Keratinocyte (primary cell): ENCODE data around the gene SLC35B2. TPM values are rescaled to one million over a fixed set of nuclear protein-coding genes. Genes with fewer than 3 reads are reported as not detected.

ENCODE experiments used
- DNase-seq: peaks from one replicate; pipeline ENCODE4 v3.0.0-alpha.2; 2011; ENCODE audit warnings: low read depth, missing footprints, low spot score
- FAIRE-seq: peaks from 2 replicates; lab custom pipeline; 2011; peaks lifted over from hg19 to GRCh38; lab: Jason Lieb, UNC
- H2AFZ ChIP-seq: 2 replicates; pipeline ENCODE4 v1.6.0; 2012; ENCODE audit warnings: low read length, control low read depth, inconsistent platforms; ENCODE audit not compliant: control insufficient read depth
- H3K27ac ChIP-seq: 2 replicates; pipeline ENCODE4 v1.5.1; 2011; ENCODE audit warnings: low read length; ENCODE audit not compliant: control insufficient read depth, insufficient read depth
- H3K27me3 ChIP-seq: 3 replicates; pipeline ENCODE4 v1.6.0; 2011; ENCODE audit warnings: low read length; ENCODE audit not compliant: control insufficient read depth, insufficient read depth; ENCODE audit errors: extremely low read depth
- H3K36me3 ChIP-seq, 2 experiments: 2 replicates in 1 of 2; 3 replicates in 1 of 2; pipeline ENCODE4 v1.5.1; 2011; ENCODE audit warnings: low read length in 2 of 2, mild to moderate bottlenecking in 1 of 2; ENCODE audit not compliant: control insufficient read depth in 2 of 2, insufficient read depth in 2 of 2; ENCODE audit errors: extremely low read depth in 1 of 2
- H3K4me1 ChIP-seq: 3 replicates; pipeline ENCODE4 v1.5.1; 2011; ENCODE audit warnings: low read length; ENCODE audit not compliant: control insufficient read depth, insufficient read depth; ENCODE audit errors: extremely low read depth
- H3K4me2 ChIP-seq: 3 replicates; pipeline ENCODE4 v1.6.0; 2011; ENCODE audit warnings: low read depth, low read length; ENCODE audit not compliant: control insufficient read depth, insufficient read depth; ENCODE audit errors: extremely low read depth
- H3K4me3 ChIP-seq, 3 experiments: fragments of 200-600 bp in 1 of 3; sonication (generic) in 1 of 3; 2 replicates in 2 of 3; 3 replicates in 1 of 3; pipeline ENCODE4 v1.5.1; 2011 to 2016; ENCODE audit warnings: low read length in 3 of 3, mild to moderate bottlenecking in 3 of 3, control low read depth in 2 of 3, inconsistent platforms in 1 of 3, low read depth in 1 of 3, mixed read lengths in 1 of 3, mixed run types in 1 of 3, moderate library complexity in 1 of 3; ENCODE audit not compliant: control insufficient read depth in 2 of 3, insufficient read depth in 2 of 3; ENCODE audit errors: extremely low read depth in 1 of 3
- H3K79me2 ChIP-seq: 2 replicates; pipeline ENCODE4 v1.6.0; 2012; ENCODE audit warnings: low read length; ENCODE audit not compliant: control insufficient read depth, insufficient read depth
- H3K9ac ChIP-seq: 3 replicates; pipeline ENCODE4 v1.6.0; 2011; ENCODE audit warnings: low read length; ENCODE audit not compliant: control insufficient read depth, insufficient read depth; ENCODE audit errors: extremely low read depth
- H3K9me1 ChIP-seq: 3 replicates; pipeline ENCODE4 v1.6.0; 2011; ENCODE audit warnings: low read length; ENCODE audit not compliant: control insufficient read depth, insufficient read depth; ENCODE audit errors: extremely low read depth
- H3K9me3 ChIP-seq: 2 replicates; pipeline ENCODE4 v1.5.1; 2012; ENCODE audit warnings: low read depth, low read length; ENCODE audit not compliant: control insufficient read depth
- H4K20me1 ChIP-seq: 3 replicates; pipeline ENCODE4 v1.6.0; 2011; ENCODE audit warnings: low read length; ENCODE audit not compliant: control insufficient read depth, insufficient read depth; ENCODE audit errors: extremely low read depth
- EZH2 ChIP-seq: IDR thresholded peaks from one replicate; pipeline ENCODE4 v1.6.1; 2012; ENCODE audit warnings: inconsistent platforms, mild to moderate bottlenecking, low read length, moderate library complexity
- dilution Hi-C: fragments of 300-500 bp; cut with MboI; formaldehyde crosslinking; loops from one replicate; pipeline ENCODE4 v1.7.0; 2020; ENCODE audit warnings: low sequenced_read_pairs; ENCODE audit not compliant: extremely low pct_ligation_motif_present
- polyA plus RNA-seq, 5 experiments: library from polyadenylated mRNA; depleted of rRNA in 3 of 5; stranded (reverse) in 3 of 5; stranded (forward) in 1 of 5; unstranded in 1 of 5; fragments of >200 nt; gene quantifications; 1 replicate in 1 of 5; 2 replicates in 3 of 5; 3 replicates in 1 of 5; pipeline versions ENCODE4 v1.2.1 to v1.2.3, GENCODE V29; 2011 to 2012; ENCODE audit warnings: missing spikeins in 2 of 5, low read depth in 1 of 5, low replicate concordance in 1 of 5
- TF ChIP-seq, protein P1 (sequence below), 3 experiments: IDR thresholded peaks in 1 of 3; conservative IDR thresholded peaks in 1 of 3; optimal IDR thresholded peaks in 1 of 3; 2 replicates in 2 of 3; 3 replicates in 1 of 3; pipeline versions ENCODE3 to v1.5.1; 2011; ENCODE audit warnings: low read length in 3 of 3, mild to moderate bottlenecking in 3 of 3, moderate library complexity in 2 of 3, control low read depth in 1 of 3, inconsistent platforms in 1 of 3; ENCODE audit not compliant: insufficient read depth in 2 of 3; ENCODE audit errors: extremely low read depth in 1 of 3

The SLC35B2 gene
- polyA plus RNA-seq, 1 donor (not counting 4 experiments of a cell fraction or from before 2014, with no cell fraction given): 69.9 TPM

- dilution Hi-C loops: no loop called here
- no peaks in the 10 kb centered on the region for H3K9me3 ChIP-seq
- H3K4me2 ChIP-seq: no peak overlapping the region
- H3K9ac ChIP-seq: no peak overlapping the region
- H3K9me1 ChIP-seq: no peaks in the 10 kb centered on the region
- H3K79me2 ChIP-seq: peaks cover 7% of the 10 kb centered on the region
- peaks cover 3% of the 10 kb centered on the region for H4K20me1 ChIP-seq
- no peaks in the 10 kb centered on the region for H3K36me3 ChIP-seq
- H3K4me1 ChIP-seq: peaks cover 11% of the 10 kb centered on the region
- TF ChIP-seq EZH2: no peak
- TF ChIP-seq, protein P1, sequence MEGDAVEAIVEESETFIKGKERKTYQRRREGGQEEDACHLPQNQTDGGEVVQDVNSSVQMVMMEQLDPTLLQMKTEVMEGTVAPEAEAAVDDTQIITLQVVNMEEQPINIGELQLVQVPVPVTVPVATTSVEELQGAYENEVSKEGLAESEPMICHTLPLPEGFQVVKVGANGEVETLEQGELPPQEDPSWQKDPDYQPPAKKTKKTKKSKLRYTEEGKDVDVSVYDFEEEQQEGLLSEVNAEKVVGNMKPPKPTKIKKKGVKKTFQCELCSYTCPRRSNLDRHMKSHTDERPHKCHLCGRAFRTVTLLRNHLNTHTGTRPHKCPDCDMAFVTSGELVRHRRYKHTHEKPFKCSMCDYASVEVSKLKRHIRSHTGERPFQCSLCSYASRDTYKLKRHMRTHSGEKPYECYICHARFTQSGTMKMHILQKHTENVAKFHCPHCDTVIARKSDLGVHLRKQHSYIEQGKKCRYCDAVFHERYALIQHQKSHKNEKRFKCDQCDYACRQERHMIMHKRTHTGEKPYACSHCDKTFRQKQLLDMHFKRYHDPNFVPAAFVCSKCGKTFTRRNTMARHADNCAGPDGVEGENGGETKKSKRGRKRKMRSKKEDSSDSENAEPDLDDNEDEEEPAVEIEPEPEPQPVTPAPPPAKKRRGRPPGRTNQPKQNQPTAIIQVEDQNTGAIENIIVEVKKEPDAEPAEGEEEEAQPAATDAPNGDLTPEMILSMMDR (optimal IDR thresholded peaks at IDR 0.05 in 1 of 3, IDR thresholded peaks at IDR 0.05 in 1 of 3, conservative IDR thresholded peaks at IDR 0.05 in 1 of 3; ENCODE audit: extremely low read depth in 1 of 3, insufficient read depth in 2 of 3, low read length in 3 of 3): no peak
- H3K27me3 ChIP-seq: peaks cover 45% of the 10 kb centered on the region
- FAIRE-seq: peak; percentile 58
- H3K27ac ChIP-seq: no peak overlapping the region
- no peak for DNase-seq
- H3K4me3 ChIP-seq: no peak overlapping the region
- no peak overlapping the region for H2AFZ ChIP-seq
Observed at GRCh38 chr6:44269178-44269920, 12.0 kb upstream of the SLC35B2 start.

- Histone ChIP-seq H3K36me3 (no peaks in the 10 kb centered on the region), H3K4me1 (peaks cover 23% of the 10 kb centered on the region), H3K27ac (no peak overlapping the region), H2AFZ (no peak overlapping the region), H3K9ac (no peak overlapping the region), H3K79me2 (peaks cover 17% of the 10 kb centered on the region), H3K4me3 (no peak overlapping the region), H3K4me2 (no peak overlapping the region), H4K20me1 (peaks cover 3% of the 10 kb centered on the region), H3K27me3 (peaks cover 39% of the 10 kb centered on the region), H3K9me1 (no peaks in the 10 kb centered on the region), H3K9me3 (no peaks in the 10 kb centered on the region)
- dilution Hi-C loops: no loop called here
- DNase-seq (no peak), FAIRE-seq (peak; percentile 49)
- TF ChIP-seq, protein P1 (optimal IDR thresholded peaks at IDR 0.05 in 1 of 3, IDR thresholded peaks at IDR 0.05 in 1 of 3, conservative IDR thresholded peaks at IDR 0.05 in 1 of 3; ENCODE audit: extremely low read depth in 1 of 3, insufficient read depth in 2 of 3, low read length in 3 of 3): peak; percentile 94 to 98 (median 94)
- no peak for TF ChIP-seq EZH2
Observed at GRCh38 chr6:44268095-44268628, 10.8 kb upstream of the SLC35B2 start.
